H1 (cell line): ENCODE measurements around the gene GPR135. TPM values are rescaled to one million over a fixed set of nuclear protein-coding genes. Genes with fewer than 3 reads are reported as not detected.
A peak's percentile ranks its signal among the peaks of the same experiment; 100 is the strongest.

Source experiments
- CTCF ChIA-PET: fragments of 300-600 bp; sonication (Branson Sonifier 250); formaldehyde crosslinking; loops from one replicate; lab custom pipeline; 2021; ENCODE audit not compliant: partially characterized antibody; lab: Charles Lee
- POLR2A ChIA-PET: fragments of 300-600 bp; sonication (Branson Sonifier 250); formaldehyde crosslinking; loops from one replicate; lab custom pipeline; 2021; ENCODE audit warnings: inconsistent platforms; ENCODE audit not compliant: partially characterized antibody; lab: Charles Lee
- DNase-seq, 2 experiments: peaks; one replicate each; pipeline versions ENCODE4 v3.0.0 to v3.0.0-alpha.2; 2010 to 2022; ENCODE audit warnings: low spot score in 2 of 2, low read depth in 1 of 2, mixed read lengths in 1 of 2
- FAIRE-seq: peaks from 2 replicates; lab custom pipeline; 2011; peaks lifted over from hg19 to GRCh38; lab: Jason Lieb, UNC
- H2AFZ ChIP-seq: 2 replicates; pipeline ENCODE4 v1.8.1; 2012; ENCODE audit warnings: low read length, inconsistent platforms
- H2AK5ac ChIP-seq: 2 replicates; pipeline ENCODE4 v1.6.1; 2013; ENCODE audit warnings: low read depth, low read length
- H2BK120ac ChIP-seq: replicated peaks from 2 replicates; pipeline ENCODE3; 2013; ENCODE audit warnings: low read depth, low read length, inconsistent platforms
- H2BK12ac ChIP-seq: 2 replicates; pipeline ENCODE4 v1.6.1; 2013; ENCODE audit warnings: low read depth, low read length
- H2BK15ac ChIP-seq: 2 replicates; pipeline ENCODE4 v1.6.1; 2013; ENCODE audit warnings: low read length
- H2BK20ac ChIP-seq: 2 replicates; pipeline ENCODE4 v1.6.1; 2013; ENCODE audit warnings: low read length
- H2BK5ac ChIP-seq: 2 replicates; pipeline ENCODE4 v1.6.1; 2013; ENCODE audit warnings: low read depth, low read length
- H3K14ac ChIP-seq: 2 replicates; pipeline ENCODE4 v1.6.1; 2013; ENCODE audit warnings: inconsistent platforms; ENCODE audit not compliant: insufficient read length
- H3K18ac ChIP-seq: 2 replicates; pipeline ENCODE4 v1.6.1; 2013; ENCODE audit warnings: low read length; ENCODE audit errors: extremely low read depth
- H3K23ac ChIP-seq: 2 replicates; pipeline ENCODE4 v1.6.1; 2013; ENCODE audit warnings: inconsistent platforms; ENCODE audit not compliant: insufficient read length
- H3K23me2 ChIP-seq: 2 replicates; pipeline ENCODE4 v1.6.1; 2013; ENCODE audit warnings: low read depth, low read length
- H3K27ac ChIP-seq: 2 replicates; pipeline ENCODE4 v1.6.1; 2011; ENCODE audit warnings: low read depth, low read length, inconsistent platforms
- H3K27me3 ChIP-seq, 4 experiments: replicated peaks in 1 of 4; 1 replicate in 1 of 4; 2 replicates in 3 of 4; pipeline versions ENCODE4 v1.6.1 to v1.8.1; 2011 to 2013; ENCODE audit warnings: low read length in 3 of 4, mild to moderate bottlenecking in 3 of 4, inconsistent platforms in 2 of 4, mixed read lengths in 2 of 4, moderate library complexity in 1 of 4; ENCODE audit not compliant: control insufficient read depth in 3 of 4, insufficient read depth in 3 of 4; ENCODE audit errors: extremely low read depth in 1 of 4
- H3K36me3 ChIP-seq, 4 experiments: 2 replicates each; pipeline versions ENCODE4 v1.6.1 to v1.8.1; 2011 to 2013; ENCODE audit warnings: mild to moderate bottlenecking in 4 of 4, low read length in 3 of 4, moderate library complexity in 2 of 4, control low read depth in 1 of 4, inconsistent platforms in 1 of 4; ENCODE audit not compliant: insufficient read depth in 4 of 4, control insufficient read depth in 2 of 4
- H3K4ac ChIP-seq: replicated peaks from 2 replicates; pipeline ENCODE3; 2013; ENCODE audit warnings: low read length, low read depth, mixed read lengths, inconsistent platforms; ENCODE audit not compliant: insufficient read length
- H3K4me1 ChIP-seq, 4 experiments: replicated peaks in 1 of 4; 1 replicate in 1 of 4; 2 replicates in 3 of 4; pipeline versions ENCODE4 v1.6.1 to v1.8.1; 2011 to 2013; ENCODE audit warnings: low read length in 3 of 4, inconsistent platforms in 2 of 4, mixed read lengths in 1 of 4; ENCODE audit not compliant: insufficient read depth in 4 of 4, control insufficient read depth in 3 of 4
- H3K4me2 ChIP-seq, 2 experiments: 2 replicates each; pipeline versions ENCODE4 v1.6.1 to v1.8.1; 2011 to 2013; ENCODE audit warnings: low read depth in 2 of 2, low read length in 2 of 2, control low read depth in 1 of 2, inconsistent platforms in 1 of 2, mild to moderate bottlenecking in 1 of 2; ENCODE audit not compliant: insufficient read depth in 1 of 2
- H3K4me3 ChIP-seq, 4 experiments: fragments of 200-600, 300-600 bp in 1 of 4; sonication (generic), shearing (Covaris generic), sonication (Bioruptor Twin) in 1 of 4; 2 replicates each; pipeline versions ENCODE4 v1.5.1 to v1.8.1; 2011 to 2016; ENCODE audit warnings: low read length in 4 of 4, low read depth in 3 of 4, control low read depth in 2 of 4, inconsistent platforms in 2 of 4, mild to moderate bottlenecking in 2 of 4, mixed read lengths in 1 of 4, moderate library complexity in 1 of 4; ENCODE audit not compliant: insufficient read depth in 2 of 4; ENCODE audit errors: extremely low read depth in 1 of 4
- H3K56ac ChIP-seq: replicated peaks from 2 replicates; pipeline ENCODE3; 2013; ENCODE audit warnings: low read depth, mild to moderate bottlenecking, mixed read lengths, low read length, inconsistent platforms; ENCODE audit not compliant: insufficient read length
- H3K79me1 ChIP-seq: 2 replicates; pipeline ENCODE4 v1.6.1; 2013; ENCODE audit warnings: low read depth, low read length, control low read depth
- H3K79me2 ChIP-seq, 2 experiments: 2 replicates each; pipeline versions ENCODE4 v1.6.1 to v1.8.1; 2012 to 2013; ENCODE audit warnings: low read length in 2 of 2, mild to moderate bottlenecking in 2 of 2, inconsistent platforms in 1 of 2; ENCODE audit not compliant: insufficient read depth in 2 of 2, control insufficient read depth in 1 of 2
- H3K9ac ChIP-seq, 4 experiments: replicated peaks in 1 of 4; 1 replicate in 1 of 4; 2 replicates in 3 of 4; pipeline versions ENCODE4 v1.6.1 to v1.8.1; 2011 to 2013; ENCODE audit warnings: low read depth in 3 of 4, low read length in 3 of 4, control low read depth in 2 of 4, mild to moderate bottlenecking in 2 of 4, moderate library complexity in 2 of 4, inconsistent platforms in 1 of 4; ENCODE audit errors: extremely low read depth in 1 of 4
- H3K9me3 ChIP-seq, 2 experiments: 2 replicates each; pipeline versions ENCODE4 v1.6.1 to v1.8.1; 2012 to 2013; ENCODE audit warnings: mild to moderate bottlenecking in 2 of 2, moderate library complexity in 2 of 2, control low read depth in 1 of 2, inconsistent platforms in 1 of 2, low read depth in 1 of 2, low read length in 1 of 2, mixed read lengths in 1 of 2; ENCODE audit not compliant: insufficient read depth in 2 of 2
- H4K20me1 ChIP-seq, 2 experiments: replicated peaks in 1 of 2; 2 replicates each; pipeline versions ENCODE3 to v1.8.1; 2011 to 2013; ENCODE audit warnings: inconsistent platforms in 2 of 2, low read length in 2 of 2, mild to moderate bottlenecking in 1 of 2; ENCODE audit not compliant: insufficient read depth in 2 of 2, control insufficient read depth in 1 of 2
- H4K5ac ChIP-seq: 2 replicates; pipeline ENCODE4 v1.6.1; 2013; ENCODE audit warnings: low read length, low read depth, mixed read lengths, inconsistent platforms; ENCODE audit not compliant: insufficient read length
- H4K8ac ChIP-seq: 2 replicates; pipeline ENCODE4 v1.8.0; 2013; ENCODE audit warnings: mild to moderate bottlenecking, moderate library complexity, low read length, inconsistent platforms; ENCODE audit not compliant: insufficient read depth; ENCODE audit errors: extremely low read depth
- H4K91ac ChIP-seq: replicated peaks from 2 replicates; pipeline ENCODE3; 2013; ENCODE audit warnings: low read length, mixed read lengths, inconsistent platforms; ENCODE audit not compliant: insufficient read length
- CHD2 ChIP-seq: IDR thresholded peaks from 2 replicates; pipeline ENCODE4 v1.6.1; 2012; ENCODE audit warnings: low read length, improper control_type of control experiment
- MAX ChIP-seq: IDR thresholded peaks from 2 replicates; pipeline ENCODE4 v1.6.1; 2012; ENCODE audit warnings: inconsistent platforms
- RBBP5 ChIP-seq: IDR thresholded peaks from 2 replicates; pipeline ENCODE4 v1.7.1; 2012; ENCODE audit warnings: low read depth, mild to moderate bottlenecking, inconsistent platforms, low read length, moderate library complexity, borderline replicate concordance
- RNF2 ChIP-seq: fragments of 200-900, 300-1000 bp; sonication (generic); IDR thresholded peaks from 2 replicates; pipeline ENCODE4 v1.7.1; 2016; ENCODE audit warnings: borderline replicate concordance, low read depth, mild to moderate bottlenecking, antibody characterized with exemption, low read length; ENCODE audit not compliant: poor library complexity, severe bottlenecking; ENCODE audit errors: missing control alignments
- TAF1 ChIP-seq: IDR thresholded peaks from 2 replicates; pipeline ENCODE4 v1.6.1; 2011; ENCODE audit warnings: mild to moderate bottlenecking, low read depth, low read length
- WGBS, 2 experiments: shearing (Covaris generic) in 1 of 2; methylation state at CpG; one replicate each; pipeline versions ENCODE4 v1.1.6 to v1.1.7; 2013 to 2015; ENCODE audit warnings: low lambda C conversion rate in 2 of 2, mixed read lengths in 2 of 2, inconsistent platforms in 1 of 2, low coverage in 1 of 2, missing lambda C conversion rate in 1 of 2; ENCODE audit not compliant: insufficient replicate concordance in 2 of 2, insufficient coverage in 1 of 2, insufficient read length in 1 of 2; ENCODE audit errors: extremely low coverage in 1 of 2, missing lambda C conversion rate in 1 of 2; 5-methylcytosine and 5-hydroxymethylcytosine counted together
- long read RNA-seq, 2 experiments: library from RNA in 1 of 2; library from capped mRNA in 1 of 2; stranded (forward); transcript quantifications; one replicate each; pipeline ENCODE4 v2.0.0, GENCODE V29; 2021; ENCODE audit warnings: inconsistent platforms in 1 of 2
- polyA minus RNA-seq, 3 experiments: library from RNA; depleted of rRNA, polyadenylated mRNA; stranded (reverse); fragments of >200 nt; gene quantifications; 1 replicate in 2 of 3; 2 replicates in 1 of 3; pipeline ENCODE4 v1.2.3, GENCODE V29; 2011
- polyA plus RNA-seq, 7 experiments: library from polyadenylated mRNA; depleted of rRNA in 3 of 7; stranded (reverse) in 5 of 7; unstranded in 2 of 7; fragments of >200 nt in 5 of 7; fragments of 200-250 nt in 2 of 7; gene quantifications; 1 replicate in 5 of 7; 2 replicates in 1 of 7; 4 replicates in 1 of 7; pipeline versions ENCODE4 v1.2.1 to v1.2.3, GENCODE V29; 2011 to 2013; ENCODE audit warnings: missing spikeins in 2 of 7, mixed read lengths in 2 of 7
- total RNA-seq: library from RNA; stranded (reverse); fragmentation: NEBNext Ultra II Directional; extraction: Animal tissue kit (Norgen Biotek cat#: 25700); gene quantifications from 2 replicates; pipeline ENCODE4 v1.2.1, GENCODE V29; 2021

GPR135 gene
- total RNA-seq, result 0.73 and 1.1 TPM in 2 replicates
- polyA plus RNA-seq (2011; rRNA removed), result 0.48 and 0.66 TPM in 2 replicates
- polyA plus RNA-seq (2011; cell fraction: cytosol; rRNA removed), result 0.40 TPM
- 2.4 TPM for polyA plus RNA-seq (2011; cell fraction: nucleus; rRNA removed)
- polyA plus RNA-seq (2012, experiment 1 of 2), result 0.29 to 0.64 TPM (median 0.41 TPM) in 4 replicates
- polyA plus RNA-seq (2012, experiment 2 of 2), result not detected
- polyA plus RNA-seq (2013, experiment 1 of 2), result 0.61 TPM
- polyA plus RNA-seq (2013, experiment 2 of 2), result 0.44 TPM
- 0.50 and 0.98 TPM in 2 replicates for polyA minus RNA-seq (2011; rRNA and poly(A)+ RNA removed)
- polyA minus RNA-seq (2011; cell fraction: cytosol; rRNA and poly(A)+ RNA removed), result 1.1 TPM
- polyA minus RNA-seq (2011; cell fraction: nucleus; rRNA and poly(A)+ RNA removed), result 6.6 TPM
- long read RNA-seq, experiment 1, full-length matches to known transcripts, result 1 of 1 reads
- long read RNA-seq, experiment 1, partial matches to known transcripts, result 0 of 1 reads
- long read RNA-seq, experiment 1, other reads (novel, unspliced or antisense), result 0 of 1 reads
- long read RNA-seq, experiment 2, result 0 reads

- no peak within 1 kb of the TSS for H2BK15ac ChIP-seq
- H3K4ac ChIP-seq, result peak within 1 kb of the TSS; percentile 82
- no peak for TF ChIP-seq RBBP5
- no peak for TF ChIP-seq CHD2
- TF ChIP-seq MAX, result peak; percentile 25; the same call in 1 of the 2 replicates
- TF ChIP-seq TAF1, result no peak
- TF ChIP-seq RNF2, result no peak
- H3K14ac ChIP-seq, result no peak within 1 kb of the TSS
- H4K20me1 ChIP-seq, result peaks cover 0 to 12% of the 10 kb centered on the region in 2 experiments
- H3K23ac ChIP-seq, result no peak within 1 kb of the TSS
- no peak for FAIRE-seq
- H3K18ac ChIP-seq, result no peak within 1 kb of the TSS
- 28% methylated on average over 31 of the region's 40 CpGs; no CpG with 5 or more reads in 1 of the 2 experiments for WGBS, 2 experiments
- no peaks in the 10 kb centered on the region for H3K9me3 ChIP-seq
- no peak within 1 kb of the TSS for H2BK20ac ChIP-seq
- H3K56ac ChIP-seq, result no peak within 1 kb of the TSS
- peaks cover 0 to 23% (median 13%) of the 10 kb centered on the region in 4 experiments; a peak in 6 of 7 replicates for H3K27me3 ChIP-seq
- peak within 1 kb of the TSS; percentile 46 to 74 (median 53) for H3K4me3 ChIP-seq
- DNase-seq, result no peak
- ChIA-PET CTCF (interaction anchor here (0.6 to 2.6 kb wide), 6 partner anchors 10 to 399 kb away, joined by 3 to 11 read pairs (median 3); no protein-coding TSS in a partner anchor), POLR2A (interaction anchor here (0.6 to 1.8 kb wide), 4 partner anchors 8 to 18 kb away, joined by 3 to 6 read pairs (median 6); partner anchors contain the start of genes JKAMP and L3HYPDH)
- H2BK5ac ChIP-seq, result no peak within 1 kb of the TSS
- peaks cover 0 to 10% (median 4%) of the 10 kb centered on the region in 4 experiments; a peak in 4 of 7 replicates for H3K4me1 ChIP-seq
- peak within 1 kb of the TSS; percentile 75 to 97 for H3K4me2 ChIP-seq
- H2BK120ac ChIP-seq, result no peak within 1 kb of the TSS
- H3K79me2 ChIP-seq, result no peaks in the 10 kb centered on the region
- H4K8ac ChIP-seq, result peak within 1 kb of the TSS; percentile 76; the same call in 1 of the 2 replicates
- no peak within 1 kb of the TSS for H2AK5ac ChIP-seq
- peaks cover 15% of the 10 kb centered on the region; the same call in 1 of the 2 replicates for H3K23me2 ChIP-seq
- no peak within 1 kb of the TSS for H4K5ac ChIP-seq
- H4K91ac ChIP-seq, result no peak within 1 kb of the TSS
- H2BK12ac ChIP-seq, result peak within 1 kb of the TSS; percentile 87; the same call in 1 of the 2 replicates
- peaks cover 0 to 2% (median 0%) of the 10 kb centered on the region in 4 experiments; a peak in 1 of 8 replicates for H3K36me3 ChIP-seq
- peak within 1 kb of the TSS in 1 of 4 experiments; percentile 35; a peak in 2 of 7 replicates for H3K9ac ChIP-seq
- H3K27ac ChIP-seq, result no peak within 1 kb of the TSS
- H2AFZ ChIP-seq, result peak within 1 kb of the TSS; percentile 89; the same call in 1 of the 2 replicates
- no peaks in the 10 kb centered on the region for H3K79me1 ChIP-seq
Observed at GRCh38 chr14:59465316-59466135, at the start of gene GPR135. GPR135 (minus strand) TSS chr14:59465380; CDS start chr14:59465226, 154 bp downstream.
